Astrocyte (in vitro differentiated cells and primary cell): Measurements from ENCODE around the gene UBA3.

Experiments
- CTCF ChIP-seq: IDR thresholded peaks from 2 replicates; pipeline ENCODE4 v1.5.1; 2011; ENCODE audit warnings: low read depth, mild to moderate bottlenecking, inconsistent platforms, low read length, moderate library complexity; ENCODE audit not compliant: insufficient read depth
- EZH2 ChIP-seq: IDR thresholded peaks from 2 replicates; pipeline ENCODE4 v1.6.1; 2012; ENCODE audit warnings: mild to moderate bottlenecking, low read length, inconsistent platforms; ENCODE audit not compliant: insufficient read depth

DNA sequence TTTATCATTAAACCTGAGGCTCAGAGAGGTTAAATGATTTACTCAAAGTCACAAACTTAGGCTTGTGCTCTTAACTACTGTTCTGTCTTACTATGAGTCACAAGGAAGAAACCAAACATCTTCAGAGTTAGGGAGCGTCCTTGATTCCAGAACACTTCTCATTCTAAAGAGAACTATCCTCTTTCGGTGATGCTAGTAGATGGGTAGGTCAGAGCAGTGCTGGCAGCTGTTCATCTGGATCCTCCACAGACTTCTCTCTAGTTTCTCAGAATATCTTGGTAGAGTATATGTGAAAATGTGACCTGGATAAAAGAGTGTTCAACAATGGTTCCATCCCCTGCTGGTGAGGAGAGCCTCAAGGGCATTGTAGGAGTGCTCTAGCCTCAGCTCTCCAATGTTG, 7.9 kb upstream of the UBA3 start:
- no peak for TF ChIP-seq EZH2
- no peak for TF ChIP-seq CTCF
